Measurements from ENCODE around the gene BMP8A. TPM values are rescaled to one million over a fixed set of nuclear protein-coding genes. Genes with fewer than 3 reads are reported as not detected.

The BMP8A gene
- polyA plus RNA-seq, 1 donor (not counting 4 experiments of a cell fraction or from before 2014, with no cell fraction given), result not detected

- Histone ChIP-seq H3K27me3 (ENCODE audit: control insufficient read depth, extremely low read depth, insufficient read depth, low read length) (peaks cover 18% of the 10 kb centered on the region), H2AFZ (ENCODE audit: control insufficient read depth, low read length) (no peak overlapping the region), H3K9me3 (ENCODE audit: control insufficient read depth, low read depth, low read length) (no peaks in the 10 kb centered on the region), H3K9me1 (ENCODE audit: control insufficient read depth, extremely low read depth, insufficient read depth, low read length) (no peaks in the 10 kb centered on the region), H3K79me2 (ENCODE audit: control insufficient read depth, insufficient read depth, low read length) (no peaks in the 10 kb centered on the region), H3K4me2 (ENCODE audit: control insufficient read depth, extremely low read depth, insufficient read depth, low read depth, low read length) (no peak overlapping the region), H3K9ac (ENCODE audit: control insufficient read depth, extremely low read depth, insufficient read depth, low read length) (no peak overlapping the region), H3K36me3 (ENCODE audit: control insufficient read depth in 2 of 2, extremely low read depth in 1 of 2, insufficient read depth in 2 of 2, low read length in 2 of 2) (peaks cover 15 to 23% of the 10 kb centered on the region in 2 experiments), H4K20me1 (ENCODE audit: control insufficient read depth, extremely low read depth, insufficient read depth, low read length) (peaks cover 3% of the 10 kb centered on the region), H3K4me1 (ENCODE audit: control insufficient read depth, extremely low read depth, insufficient read depth, low read length) (no peaks in the 10 kb centered on the region), H3K4me3 (ENCODE audit: control insufficient read depth in 2 of 3, extremely low read depth in 1 of 3, insufficient read depth in 2 of 3, low read depth in 1 of 3, low read length in 3 of 3) (no peak overlapping the region), H3K27ac (ENCODE audit: control insufficient read depth, insufficient read depth, low read length) (no peak overlapping the region)
- no peak for FAIRE-seq
- TF ChIP-seq CTCF (optimal IDR thresholded peaks at IDR 0.05 in 1 of 3, IDR thresholded peaks at IDR 0.05 in 1 of 3, conservative IDR thresholded peaks at IDR 0.05 in 1 of 3; ENCODE audit: extremely low read depth in 1 of 3, insufficient read depth in 2 of 3, low read length in 3 of 3), result no peak
- TF ChIP-seq EZH2 (IDR thresholded peaks at IDR 0.05; ENCODE audit: low read length), result no peak
- no peak for DNase-seq (ENCODE audit: low read depth, low spot score)
- dilution Hi-C loops (cut with MboI; ENCODE audit: extremely low pct_ligation_motif_present, low sequenced_read_pairs), result no loop called here
Observed at GRCh38 chr1:39488793-39489566, 2.5 kb upstream of the BMP8A start.

- Histone ChIP-seq H3K9ac (ENCODE audit: control insufficient read depth, extremely low read depth, insufficient read depth, low read length) (no peak overlapping the region), H3K27me3 (ENCODE audit: control insufficient read depth, extremely low read depth, insufficient read depth, low read length) (peaks cover 18% of the 10 kb centered on the region), H3K9me3 (ENCODE audit: control insufficient read depth, low read depth, low read length) (no peaks in the 10 kb centered on the region), H3K4me1 (ENCODE audit: control insufficient read depth, extremely low read depth, insufficient read depth, low read length) (no peaks in the 10 kb centered on the region), H3K4me3 (ENCODE audit: control insufficient read depth in 2 of 3, extremely low read depth in 1 of 3, insufficient read depth in 2 of 3, low read depth in 1 of 3, low read length in 3 of 3) (no peak overlapping the region), H4K20me1 (ENCODE audit: control insufficient read depth, extremely low read depth, insufficient read depth, low read length) (peaks cover 3% of the 10 kb centered on the region), H3K9me1 (ENCODE audit: control insufficient read depth, extremely low read depth, insufficient read depth, low read length) (no peaks in the 10 kb centered on the region), H3K27ac (ENCODE audit: control insufficient read depth, insufficient read depth, low read length) (no peak overlapping the region), H2AFZ (ENCODE audit: control insufficient read depth, low read length) (no peak overlapping the region), H3K36me3 (ENCODE audit: control insufficient read depth in 2 of 2, extremely low read depth in 1 of 2, insufficient read depth in 2 of 2, low read length in 2 of 2) (peaks cover 13 to 20% of the 10 kb centered on the region in 2 experiments), H3K79me2 (ENCODE audit: control insufficient read depth, insufficient read depth, low read length) (no peaks in the 10 kb centered on the region), H3K4me2 (ENCODE audit: control insufficient read depth, extremely low read depth, insufficient read depth, low read depth, low read length) (no peak overlapping the region)
- FAIRE-seq, result no peak
- no peak for DNase-seq (ENCODE audit: low read depth, low spot score)
- dilution Hi-C loops (cut with MboI; ENCODE audit: extremely low pct_ligation_motif_present, low sequenced_read_pairs), result no loop called here
- TF ChIP-seq CTCF (optimal IDR thresholded peaks at IDR 0.05 in 1 of 3, IDR thresholded peaks at IDR 0.05 in 1 of 3, conservative IDR thresholded peaks at IDR 0.05 in 1 of 3; ENCODE audit: extremely low read depth in 1 of 3, insufficient read depth in 2 of 3, low read length in 3 of 3) (no peak), EZH2 (IDR thresholded peaks at IDR 0.05; ENCODE audit: low read length) (no peak)
Observed at GRCh38 chr1:39489567-39490239, 1.7 kb upstream of the BMP8A start.

All from keratinocyte (primary cell).